Measurements from ENCODE around the gene CCDC59. TPM values are rescaled to one million over a fixed set of nuclear protein-coding genes. Genes with fewer than 3 reads are reported as not detected.

Gene CCDC59
- total RNA-seq, result 100 to 1,000 TPM in 1 of 4 donors, 10 to 100 TPM in 3; 25.4 to 101 (median 39.9) TPM

GRCh38 chr12:82358200-82359114 lies at the start of gene CCDC59, which contains the start of gene METTL25:
Gene CCDC59, minus strand, starts transcription at chr12:82358387. Its CDS starts 11 bp downstream, at chr12:82358376.
Gene METTL25, plus strand, starts transcription at chr12:82358529. Its CDS starts 37 bp downstream, at chr12:82358566.
- Histone ChIP-seq H3K27ac (peak within 1 kb of the TSS; percentile 89 to 99 (median 91)), H3K36me3 (peaks cover 0 to 30% (median 0%) of the 10 kb centered on the region in 3 donors), H3K4me3 (peak within 1 kb of the TSS; percentile 65 to 91 (median 80)), H3K27me3 (no peaks in the 10 kb centered on the region), H3K4me1 (peaks cover 0 to 32% (median 10%) of the 10 kb centered on the region in 4 donors), H3K9me3 (no peaks in the 10 kb centered on the region)
- TF ChIP-seq CTCF (IDR thresholded peaks at IDR 0.05) (peak; percentile 82 to 100 (median 97)), POLR2A (IDR thresholded peaks at IDR 0.05) (peak; percentile 64 to 81)
- peak; percentile 96 to 99 (median 98) for DNase-seq

- Histone ChIP-seq H3K36me3 (no peaks in the 10 kb centered on the region), H3K9me3 (no peaks in the 10 kb centered on the region), H3K27ac (no peak overlapping the region), H3K4me3 (no peak overlapping the region), H3K27me3 (no peaks in the 10 kb centered on the region), H3K4me1 (no peaks in the 10 kb centered on the region)
- DNase-seq, result no peak
- TF ChIP-seq CTCF (IDR thresholded peaks at IDR 0.05) (no peak), POLR2A (IDR thresholded peaks at IDR 0.05) (no peak)
Observed at GRCh38 chr12:82407481-82407880, 49.3 kb upstream of the CCDC59 start.

- Histone ChIP-seq H3K27ac (no peak overlapping the region), H3K36me3 (no peaks in the 10 kb centered on the region)
- TF ChIP-seq POLR2A (IDR thresholded peaks at IDR 0.05), result no peak
- no peak for TF ChIP-seq CTCF (IDR thresholded peaks at IDR 0.05)
Observed at GRCh38 chr12:82406651-82407050, 48.5 kb upstream of the CCDC59 start.

GRCh38 chr12:82400819-82401218 lies 42.6 kb upstream of the CCDC59 start:
- TF ChIP-seq CTCF (IDR thresholded peaks at IDR 0.05), result no peak
- TF ChIP-seq POLR2A (IDR thresholded peaks at IDR 0.05), result no peak
- no peaks in the 10 kb centered on the region for H3K4me1 ChIP-seq
- DNase-seq, result no peak
- H3K4me3 ChIP-seq, result no peak overlapping the region
- H3K27me3 ChIP-seq, result no peaks in the 10 kb centered on the region
- no peaks in the 10 kb centered on the region for H3K9me3 ChIP-seq
- H3K36me3 ChIP-seq, result no peaks in the 10 kb centered on the region
- no peak overlapping the region for H3K27ac ChIP-seq

More at GRCh38 chr12:82406651-82407050, 48.5 kb upstream of the CCDC59 start:
- H3K27me3 ChIP-seq, result no peaks in the 10 kb centered on the region
- no peak for DNase-seq
- no peaks in the 10 kb centered on the region for H3K4me1 ChIP-seq
- no peak overlapping the region for H3K4me3 ChIP-seq
- H3K9me3 ChIP-seq, result no peaks in the 10 kb centered on the region

GRCh38 chr12:82398879-82399278 lies 40.7 kb upstream of the CCDC59 start:
- Histone ChIP-seq H3K4me1 (no peaks in the 10 kb centered on the region), H3K36me3 (peaks cover 0 to 7% (median 0%) of the 10 kb centered on the region in 3 donors), H3K9me3 (no peaks in the 10 kb centered on the region), H3K4me3 (no peak overlapping the region), H3K27me3 (no peaks in the 10 kb centered on the region), H3K27ac (no peak overlapping the region)
- TF ChIP-seq CTCF (IDR thresholded peaks at IDR 0.05) (no peak), POLR2A (IDR thresholded peaks at IDR 0.05) (no peak)
- DNase-seq, result no peak
